ENCODE data around the gene FAP.

FAP gene

GRCh38 chr2:162149466-162149865 is 93.8 kb downstream of the FAP start:
- TF ChIP-seq POLR2AphosphoS5 (IDR thresholded peaks at IDR 0.05; ENCODE audit: low read depth, low read length): no peak
- TF ChIP-seq SIN3A (IDR thresholded peaks at IDR 0.05; ENCODE audit: borderline replicate concordance, insufficient read depth, low read length): no peak
- no peak for TF ChIP-seq FOXP2 (optimal IDR thresholded peaks at IDR 0.05; ENCODE audit: borderline replicate concordance, extremely low read depth, extremely low read length, insufficient read depth)

GRCh38 chr2:162148956-162149355 is 94.3 kb downstream of the FAP start:
- TF ChIP-seq FOXP2 (optimal IDR thresholded peaks at IDR 0.05; ENCODE audit: borderline replicate concordance, extremely low read depth, extremely low read length, insufficient read depth): no peak
- TF ChIP-seq SIN3A (IDR thresholded peaks at IDR 0.05; ENCODE audit: borderline replicate concordance, insufficient read depth, low read length): no peak
- no peak for TF ChIP-seq TAF1 (IDR thresholded peaks at IDR 0.05; ENCODE audit: borderline replicate concordance, insufficient read depth, low read length)
- no peak for TF ChIP-seq POLR2AphosphoS5 (IDR thresholded peaks at IDR 0.05; ENCODE audit: low read depth, low read length)

GRCh38 chr2:162143969-162144368 is 99.3 kb downstream of the FAP start:
- TF ChIP-seq, protein P1, sequence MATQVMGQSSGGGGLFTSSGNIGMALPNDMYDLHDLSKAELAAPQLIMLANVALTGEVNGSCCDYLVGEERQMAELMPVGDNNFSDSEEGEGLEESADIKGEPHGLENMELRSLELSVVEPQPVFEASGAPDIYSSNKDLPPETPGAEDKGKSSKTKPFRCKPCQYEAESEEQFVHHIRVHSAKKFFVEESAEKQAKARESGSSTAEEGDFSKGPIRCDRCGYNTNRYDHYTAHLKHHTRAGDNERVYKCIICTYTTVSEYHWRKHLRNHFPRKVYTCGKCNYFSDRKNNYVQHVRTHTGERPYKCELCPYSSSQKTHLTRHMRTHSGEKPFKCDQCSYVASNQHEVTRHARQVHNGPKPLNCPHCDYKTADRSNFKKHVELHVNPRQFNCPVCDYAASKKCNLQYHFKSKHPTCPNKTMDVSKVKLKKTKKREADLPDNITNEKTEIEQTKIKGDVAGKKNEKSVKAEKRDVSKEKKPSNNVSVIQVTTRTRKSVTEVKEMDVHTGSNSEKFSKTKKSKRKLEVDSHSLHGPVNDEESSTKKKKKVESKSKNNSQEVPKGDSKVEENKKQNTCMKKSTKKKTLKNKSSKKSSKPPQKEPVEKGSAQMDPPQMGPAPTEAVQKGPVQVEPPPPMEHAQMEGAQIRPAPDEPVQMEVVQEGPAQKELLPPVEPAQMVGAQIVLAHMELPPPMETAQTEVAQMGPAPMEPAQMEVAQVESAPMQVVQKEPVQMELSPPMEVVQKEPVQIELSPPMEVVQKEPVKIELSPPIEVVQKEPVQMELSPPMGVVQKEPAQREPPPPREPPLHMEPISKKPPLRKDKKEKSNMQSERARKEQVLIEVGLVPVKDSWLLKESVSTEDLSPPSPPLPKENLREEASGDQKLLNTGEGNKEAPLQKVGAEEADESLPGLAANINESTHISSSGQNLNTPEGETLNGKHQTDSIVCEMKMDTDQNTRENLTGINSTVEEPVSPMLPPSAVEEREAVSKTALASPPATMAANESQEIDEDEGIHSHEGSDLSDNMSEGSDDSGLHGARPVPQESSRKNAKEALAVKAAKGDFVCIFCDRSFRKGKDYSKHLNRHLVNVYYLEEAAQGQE (IDR thresholded peaks at IDR 0.05; ENCODE audit: insufficient read depth in 1 of 2, low read depth in 2 of 2, low read length in 2 of 2): no peak
- no peak for TF ChIP-seq FOXP2 (optimal IDR thresholded peaks at IDR 0.05; ENCODE audit: borderline replicate concordance, extremely low read depth, extremely low read length, insufficient read depth)

DNA sequence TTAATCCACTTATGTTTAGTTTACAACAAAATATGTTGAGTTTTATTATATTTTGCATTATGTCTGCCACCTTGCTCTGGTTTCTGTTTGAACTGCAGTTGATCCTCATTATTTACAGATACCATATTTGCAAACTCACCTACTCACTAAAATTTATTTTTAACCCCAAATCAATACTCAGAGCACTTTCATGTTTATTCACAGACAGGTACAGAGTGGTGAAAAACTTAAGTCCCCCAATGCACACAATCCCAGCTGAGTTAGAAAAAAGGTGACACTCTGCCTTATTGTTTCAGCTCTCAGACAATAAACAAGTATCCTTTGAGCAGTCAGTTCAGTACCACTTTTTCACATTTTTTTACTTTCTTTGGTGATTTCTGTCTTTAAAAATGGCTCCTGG is 104.9 kb downstream of the FAP start:
- no peak for TF ChIP-seq TAF1 (IDR thresholded peaks at IDR 0.05; ENCODE audit: borderline replicate concordance, insufficient read depth, low read length)
- TF ChIP-seq SIN3A (IDR thresholded peaks at IDR 0.05; ENCODE audit: borderline replicate concordance, insufficient read depth, low read length): no peak
- TF ChIP-seq POLR2AphosphoS5 (IDR thresholded peaks at IDR 0.05; ENCODE audit: low read depth, low read length): no peak
- TF ChIP-seq, protein P1 (IDR thresholded peaks at IDR 0.05; ENCODE audit: insufficient read depth in 1 of 2, low read depth in 2 of 2, low read length in 2 of 2): no peak
- no peak for TF ChIP-seq FOXP2 (optimal IDR thresholded peaks at IDR 0.05; ENCODE audit: borderline replicate concordance, extremely low read depth, extremely low read length, insufficient read depth)

- TF ChIP-seq POLR2AphosphoS5 (IDR thresholded peaks at IDR 0.05; ENCODE audit: low read depth, low read length) (no peak), SIN3A (IDR thresholded peaks at IDR 0.05; ENCODE audit: borderline replicate concordance, insufficient read depth, low read length) (no peak), TAF1 (IDR thresholded peaks at IDR 0.05; ENCODE audit: borderline replicate concordance, insufficient read depth, low read length) (no peak), FOXP2 (optimal IDR thresholded peaks at IDR 0.05; ENCODE audit: borderline replicate concordance, extremely low read depth, extremely low read length, insufficient read depth) (no peak)
- TF ChIP-seq, protein P1 (IDR thresholded peaks at IDR 0.05; ENCODE audit: insufficient read depth in 1 of 2, low read depth in 2 of 2, low read length in 2 of 2): no peak
These were observed 115.8 kb downstream of the FAP start for GRCh38 chr2:162127422-162127821.

GRCh38 chr2:162126527-162126926 is 116.7 kb downstream of the FAP start:
- no peak for TF ChIP-seq POLR2AphosphoS5 (IDR thresholded peaks at IDR 0.05; ENCODE audit: low read depth, low read length)
- TF ChIP-seq FOXP2 (optimal IDR thresholded peaks at IDR 0.05; ENCODE audit: borderline replicate concordance, extremely low read depth, extremely low read length, insufficient read depth): no peak
- TF ChIP-seq TAF1 (IDR thresholded peaks at IDR 0.05; ENCODE audit: borderline replicate concordance, insufficient read depth, low read length): no peak
- TF ChIP-seq SIN3A (IDR thresholded peaks at IDR 0.05; ENCODE audit: borderline replicate concordance, insufficient read depth, low read length): no peak
- TF ChIP-seq, protein P1 (IDR thresholded peaks at IDR 0.05; ENCODE audit: insufficient read depth in 1 of 2, low read depth in 2 of 2, low read length in 2 of 2): no peak
